ENCODE data around the gene FAM184B. TPM values are rescaled to one million over a fixed set of nuclear protein-coding genes. Genes with fewer than 3 reads are reported as not detected.

FAM184B gene
- total RNA-seq, 4 donors from 2014 or later = 0.07 to 0.13 TPM; not detected in 2

- TF ChIP-seq POLR2A (IDR thresholded peaks at IDR 0.05) (no peak), CTCF (IDR thresholded peaks at IDR 0.05) (no peak)
- WGBS, 2 donors = 70 to 91% methylated on average over 2 of the region's 2 CpGs
- no peak for DNase-seq (ENCODE audit: low spot score in 2 of 2)
- intact Hi-C loops (cut with DNase I; ENCODE audit: low total_unique reads) = no loop called here
- H3K4me3 ChIP-seq (ENCODE audit: low read depth, poor library complexity, severe bottlenecking) = no peak overlapping the region
These were observed 82.0 kb downstream of the FAM184B start for GRCh38 chr4:17699380-17699779.

DNA sequence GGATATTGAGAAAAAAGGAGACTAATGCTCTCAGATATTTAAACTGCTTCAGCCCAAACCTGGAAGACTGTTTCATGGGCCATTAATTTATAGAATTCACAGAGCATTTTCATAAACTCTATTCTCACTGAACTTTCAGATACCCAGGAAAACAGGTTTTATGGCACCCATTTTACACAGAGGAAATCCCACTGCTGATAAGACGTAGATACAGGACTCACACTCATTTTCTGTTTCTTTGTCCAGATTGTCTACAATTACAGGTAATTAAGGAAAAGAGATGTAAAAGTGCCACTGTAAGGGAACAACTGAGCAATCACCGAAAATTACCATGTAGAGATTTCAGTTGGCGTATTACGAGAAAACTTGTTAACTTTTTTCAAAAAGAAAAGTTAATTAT lies 83.3 kb downstream of the FAM184B start:
- H3K4me3 ChIP-seq (ENCODE audit: low read depth, poor library complexity, severe bottlenecking) = no peak overlapping the region
- 67 to 69% methylated on average over 4 of the region's 4 CpGs for WGBS, 2 donors
- intact Hi-C loops (cut with DNase I; ENCODE audit: low total_unique reads) = no loop called here
- DNase-seq (ENCODE audit: low spot score in 2 of 2) = no peak
- TF ChIP-seq CTCF (IDR thresholded peaks at IDR 0.05) = no peak
- TF ChIP-seq POLR2A (IDR thresholded peaks at IDR 0.05) = no peak

GRCh38 chr4:17695341-17695740 lies 86.1 kb downstream of the FAM184B start:
- TF ChIP-seq CTCF (IDR thresholded peaks at IDR 0.05) (no peak), POLR2A (IDR thresholded peaks at IDR 0.05) (no peak)
- WGBS, 2 donors = 85 to 92% methylated on average over 3 of the region's 3 CpGs
- intact Hi-C loops (cut with DNase I; ENCODE audit: low total_unique reads) = no loop called here
- H3K4me3 ChIP-seq (ENCODE audit: low read depth, poor library complexity, severe bottlenecking) = no peak overlapping the region
- DNase-seq (ENCODE audit: low spot score in 2 of 2) = no peak

- intact Hi-C loops (cut with DNase I; ENCODE audit: low total_unique reads) = no loop called here
- DNase-seq (ENCODE audit: low spot score in 2 of 2) = no peak
- TF ChIP-seq POLR2A (IDR thresholded peaks at IDR 0.05) = no peak
- no peak for TF ChIP-seq CTCF (IDR thresholded peaks at IDR 0.05)
- no peak overlapping the region for H3K4me3 ChIP-seq (ENCODE audit: low read depth, poor library complexity, severe bottlenecking)
- WGBS, 2 donors = 38 to 39% methylated on average over 1 of the region's 1 CpG
These were observed 86.9 kb downstream of the FAM184B start for GRCh38 chr4:17694552-17694951.

DNA sequence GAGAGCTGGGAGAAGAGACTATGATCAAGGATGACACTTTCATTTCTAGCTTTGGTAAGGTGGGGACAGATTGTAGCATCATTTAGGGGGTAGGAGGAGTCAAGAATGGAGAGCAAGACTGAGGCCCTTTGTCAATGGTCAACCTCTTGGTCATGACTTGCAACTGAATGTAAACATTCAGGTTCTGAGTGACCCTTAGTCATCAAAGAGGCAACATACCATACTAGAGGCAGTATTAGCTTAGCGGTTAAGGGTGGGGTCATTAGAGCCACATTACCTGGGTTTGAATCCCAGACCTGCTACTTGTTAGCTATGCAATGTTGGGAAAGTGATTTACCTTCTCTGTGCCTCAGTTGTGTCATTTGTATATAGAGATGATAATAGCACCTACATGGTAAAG lies 90.5 kb downstream of the FAM184B start:
- no peak for DNase-seq (ENCODE audit: low spot score in 2 of 2)
- no peak for TF ChIP-seq POLR2A (IDR thresholded peaks at IDR 0.05)
- TF ChIP-seq CTCF (IDR thresholded peaks at IDR 0.05) = no peak
- no peak overlapping the region for H3K4me3 ChIP-seq (ENCODE audit: low read depth, poor library complexity, severe bottlenecking)
- WGBS, 2 donors = 90 to 100% methylated on average over 1 of the region's 1 CpG
- intact Hi-C loops (cut with DNase I; ENCODE audit: low total_unique reads) = no loop called here

GRCh38 chr4:17690135-17690534 lies 91.3 kb downstream of the FAM184B start:
- no peak for TF ChIP-seq POLR2A (IDR thresholded peaks at IDR 0.05)
- TF ChIP-seq CTCF (IDR thresholded peaks at IDR 0.05) = no peak
- H3K4me3 ChIP-seq (ENCODE audit: low read depth, poor library complexity, severe bottlenecking) = no peak overlapping the region
- no peak for DNase-seq (ENCODE audit: low spot score in 2 of 2)
- WGBS, 2 donors = 90% methylated on average over 5 of the region's 5 CpGs
- intact Hi-C loops (cut with DNase I; ENCODE audit: low total_unique reads) = no loop called here

All from lower leg skin (tissue), 4 donors.